Activated B cell treated with CpG ODN at 0.5 μM for 24 hours (primary cell): ENCODE measurements around the gene PTAR1. TPM values are rescaled to one million over a fixed set of nuclear protein-coding genes. Genes with fewer than 3 reads are reported as not detected.
A peak's percentile ranks its signal among the peaks of the same experiment; 100 is the strongest.

Source experiments
- ATAC-seq: fragments of 200-7000 bp; cut with Tn5 transposase; one replicate; pipeline ENCODE4 v1.10.0; 2021; ENCODE audit warnings: low read depth, mild to moderate bottlenecking, moderate library complexity
- CTCF ChIA-PET: fragments of 350-600 bp; sonication (Branson Sonifier 250); formaldehyde crosslinking; loops from one replicate; lab custom pipeline; 2021; ENCODE audit warnings: antibody characterized with exemption; lab: Charles Lee
- POLR2A ChIA-PET: fragments of 350-600 bp; sonication (Branson Sonifier 250); formaldehyde crosslinking; loops from one replicate; lab custom pipeline; 2021; ENCODE audit warnings: antibody characterized with exemption; lab: Charles Lee
- DNase-seq: peaks from one replicate; pipeline ENCODE4 v3.0.0; 2022
- H3K27ac Mint-ChIP-seq: one replicate; pipeline ENCODE4 v1.8.0; 2020; ENCODE audit warnings: mixed read lengths
- H3K27me3 Mint-ChIP-seq: one replicate; pipeline ENCODE4 v1.8.0; 2021; ENCODE audit warnings: mixed read lengths
- H3K36me3 Mint-ChIP-seq: one replicate; pipeline ENCODE4 v1.8.0; 2021; ENCODE audit warnings: low read depth, mixed read lengths
- H3K4me1 Mint-ChIP-seq: one replicate; pipeline ENCODE4 v1.8.0; 2021; ENCODE audit warnings: mixed read lengths
- H3K4me3 Mint-ChIP-seq: one replicate; pipeline ENCODE4 v1.8.0; 2020; ENCODE audit warnings: mild to moderate bottlenecking, mixed read lengths
- H3K9me3 Mint-ChIP-seq: one replicate; pipeline ENCODE4 v1.8.0; 2020; ENCODE audit warnings: mixed read lengths
- intact Hi-C: fragments of 100-400 bp; cut with micrococcal nuclease; formaldehyde crosslinking; loops from one replicate; pipeline ENCODE4 v1.15.1; 2024
- total RNA-seq: library from RNA; stranded (reverse); gene quantifications from 2 replicates; pipeline ENCODE4 v1.2.3, GENCODE V29; 2022
- TF ChIP-seq, protein P1 (sequence below): fragments of 200-600 bp; IDR thresholded peaks from one replicate; pipeline ENCODE4 v1.8.0; 2022; ENCODE audit warnings: antibody characterized with exemption, mild to moderate bottlenecking

Gene PTAR1
- total RNA-seq, 1 donor from 2014 or later: 49.5 TPM

- peak; percentile 32 for ATAC-seq
- POLR2A ChIA-PET: no interaction called here
These were observed 87.8 kb downstream of the PTAR1 start, which contains the start of gene APBA1 for GRCh38 chr9:69671879-69672595. Gene APBA1, minus strand, starts transcription at chr9:69672371.

DNA sequence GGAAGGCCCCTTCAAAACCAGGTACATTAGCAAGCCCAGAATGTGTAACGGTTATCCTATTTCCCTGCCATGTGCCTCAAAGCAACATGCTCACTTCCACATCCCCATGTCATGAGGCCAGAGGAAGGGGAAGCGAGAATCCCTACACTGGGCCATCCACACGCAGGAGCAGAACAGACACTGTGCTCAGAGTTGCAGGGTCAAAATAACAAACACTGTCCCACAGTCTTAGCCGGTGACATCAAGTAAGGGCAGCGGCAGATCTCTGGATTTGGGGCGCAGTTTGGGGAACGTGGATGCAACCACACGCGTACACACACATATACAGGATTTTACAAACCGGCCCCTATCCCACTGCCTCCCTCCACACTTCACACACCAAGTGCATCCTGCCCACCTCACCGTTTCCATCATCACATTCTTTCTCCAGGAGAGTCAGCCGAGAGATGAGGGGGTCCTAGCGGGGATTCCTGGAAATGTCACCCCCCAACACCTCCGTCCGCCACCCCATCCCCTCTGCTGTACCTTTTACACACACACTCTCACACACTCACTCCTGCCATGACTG lies 88.4 kb downstream of the PTAR1 start:
- TF ChIP-seq, protein P1, sequence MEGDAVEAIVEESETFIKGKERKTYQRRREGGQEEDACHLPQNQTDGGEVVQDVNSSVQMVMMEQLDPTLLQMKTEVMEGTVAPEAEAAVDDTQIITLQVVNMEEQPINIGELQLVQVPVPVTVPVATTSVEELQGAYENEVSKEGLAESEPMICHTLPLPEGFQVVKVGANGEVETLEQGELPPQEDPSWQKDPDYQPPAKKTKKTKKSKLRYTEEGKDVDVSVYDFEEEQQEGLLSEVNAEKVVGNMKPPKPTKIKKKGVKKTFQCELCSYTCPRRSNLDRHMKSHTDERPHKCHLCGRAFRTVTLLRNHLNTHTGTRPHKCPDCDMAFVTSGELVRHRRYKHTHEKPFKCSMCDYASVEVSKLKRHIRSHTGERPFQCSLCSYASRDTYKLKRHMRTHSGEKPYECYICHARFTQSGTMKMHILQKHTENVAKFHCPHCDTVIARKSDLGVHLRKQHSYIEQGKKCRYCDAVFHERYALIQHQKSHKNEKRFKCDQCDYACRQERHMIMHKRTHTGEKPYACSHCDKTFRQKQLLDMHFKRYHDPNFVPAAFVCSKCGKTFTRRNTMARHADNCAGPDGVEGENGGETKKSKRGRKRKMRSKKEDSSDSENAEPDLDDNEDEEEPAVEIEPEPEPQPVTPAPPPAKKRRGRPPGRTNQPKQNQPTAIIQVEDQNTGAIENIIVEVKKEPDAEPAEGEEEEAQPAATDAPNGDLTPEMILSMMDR: no peak
- no peak for DNase-seq
- ChIA-PET CTCF (interaction anchor here (1.0 kb wide), 1 partner anchor 931 kb away, joined by 4 read pairs; no protein-coding TSS in a partner anchor), POLR2A (no interaction called here)
- H3K4me3 Mint-ChIP-seq: peak overlapping the region; percentile 53
- no peak for ATAC-seq
- H3K27me3 Mint-ChIP-seq: peaks cover 23% of the 10 kb centered on the region
- H3K9me3 Mint-ChIP-seq: no peaks in the 10 kb centered on the region
- H3K4me1 Mint-ChIP-seq: peaks cover 18% of the 10 kb centered on the region
- no peaks in the 10 kb centered on the region for H3K36me3 Mint-ChIP-seq
- intact Hi-C loops: no loop called here
- no peak overlapping the region for H3K27ac Mint-ChIP-seq

More at GRCh38 chr9:69671879-69672595, 87.8 kb downstream of the PTAR1 start, which contains the start of gene APBA1:
- peak; percentile 18 for DNase-seq
- CTCF ChIA-PET: interaction anchor here (1.0 kb wide), 1 partner anchor 930 kb away, joined by 4 read pairs; no protein-coding TSS in a partner anchor
- no peaks in the 10 kb centered on the region for H3K36me3 Mint-ChIP-seq
- intact Hi-C loops: loop anchor here (2.0 kb wide), 2 partner anchors 87 to 931 kb away; no protein-coding TSS in a partner anchor
- no peak within 1 kb of the TSS for H3K27ac Mint-ChIP-seq
- peaks cover 18% of the 10 kb centered on the region for H3K4me1 Mint-ChIP-seq
- H3K9me3 Mint-ChIP-seq: no peaks in the 10 kb centered on the region
- H3K27me3 Mint-ChIP-seq: peaks cover 25% of the 10 kb centered on the region
- peak within 1 kb of the TSS; percentile 81 for H3K4me3 Mint-ChIP-seq
- TF ChIP-seq, protein P1: no peak

DNA sequence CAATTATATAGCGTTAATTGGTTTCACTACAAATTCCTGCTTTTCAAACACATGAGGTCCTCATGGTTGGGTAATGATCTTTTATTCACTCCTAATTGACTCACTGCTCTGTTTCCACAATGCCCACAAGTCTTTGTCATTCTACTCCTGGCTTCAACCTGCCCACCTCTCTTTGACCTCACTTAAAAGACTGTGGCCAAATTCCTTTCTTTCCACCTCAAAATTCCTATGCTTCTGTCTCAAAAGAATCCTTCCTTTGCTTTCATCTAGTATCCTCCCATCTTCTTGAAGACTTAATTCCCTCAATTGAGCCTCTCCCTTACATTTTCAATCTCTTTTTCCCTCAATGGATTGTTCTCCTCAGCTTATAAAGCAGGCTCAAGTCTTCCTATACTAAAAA lies 92.5 kb downstream of the PTAR1 start:
- Mint-ChIP-seq H3K27ac (no peak overlapping the region), H3K4me3 (no peak overlapping the region), H3K9me3 (no peaks in the 10 kb centered on the region), H3K27me3 (peaks cover 21% of the 10 kb centered on the region), H3K36me3 (no peaks in the 10 kb centered on the region), H3K4me1 (peaks cover 9% of the 10 kb centered on the region)
- ATAC-seq: no peak
- no peak for DNase-seq
- TF ChIP-seq, protein P1: no peak
- ChIA-PET POLR2A (no interaction called here), CTCF (no interaction called here)
- intact Hi-C loops: no loop called here

DNA sequence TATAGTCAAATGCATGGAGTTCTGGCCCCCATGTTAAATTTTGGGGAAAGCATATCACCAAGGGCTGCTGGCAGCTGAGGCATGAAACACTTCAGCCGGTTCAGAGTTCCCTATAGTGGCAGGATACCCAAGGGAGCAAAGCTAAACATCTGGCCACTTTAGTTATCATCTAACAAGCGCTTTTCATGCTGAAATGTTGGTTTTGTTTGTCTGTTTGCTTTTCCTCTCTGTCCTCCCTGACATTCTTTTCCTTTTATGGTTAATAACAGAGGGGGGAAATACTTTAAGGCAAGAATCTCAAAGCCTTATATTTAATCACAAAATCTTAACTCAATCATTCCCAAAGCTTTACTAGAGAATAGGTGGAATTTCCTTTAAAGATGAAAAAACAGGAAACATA lies 99.5 kb downstream of the PTAR1 start:
- no peaks in the 10 kb centered on the region for H3K36me3 Mint-ChIP-seq
- H3K9me3 Mint-ChIP-seq: no peaks in the 10 kb centered on the region
- no peak overlapping the region for H3K4me3 Mint-ChIP-seq
- intact Hi-C loops: no loop called here
- CTCF ChIA-PET: no interaction called here
- ATAC-seq (no peak), DNase-seq (no peak)
- no peak overlapping the region for H3K27ac Mint-ChIP-seq
- H3K4me1 Mint-ChIP-seq: no peaks in the 10 kb centered on the region
- peaks cover 17% of the 10 kb centered on the region for H3K27me3 Mint-ChIP-seq
- TF ChIP-seq, protein P1: no peak
- POLR2A ChIA-PET: no interaction called here

Other genes starting within 250 kb of the PTAR1 start
- not detected in 2 replicates for gene APBA1, start 87.6 kb downstream of the PTAR1 start, total RNA-seq
- not detected in 2 replicates for gene CFAP95, start 60.8 kb upstream of the PTAR1 start, total RNA-seq